OCI-M2 (cell line): Measurements from ENCODE around the gene E2F6.
"Not testable (repeated sequence)": the region's sequence is repeated elsewhere in the genome, so short reads cannot be mapped to it uniquely, and the experiment has no call there.

Experiments
- DNase-seq: peaks from one replicate; lab custom pipeline; 2025; ENCODE audit not compliant: unreplicated experiment; lab: John Stamatoyannopoulos, UW

E2F6 gene

DNA sequence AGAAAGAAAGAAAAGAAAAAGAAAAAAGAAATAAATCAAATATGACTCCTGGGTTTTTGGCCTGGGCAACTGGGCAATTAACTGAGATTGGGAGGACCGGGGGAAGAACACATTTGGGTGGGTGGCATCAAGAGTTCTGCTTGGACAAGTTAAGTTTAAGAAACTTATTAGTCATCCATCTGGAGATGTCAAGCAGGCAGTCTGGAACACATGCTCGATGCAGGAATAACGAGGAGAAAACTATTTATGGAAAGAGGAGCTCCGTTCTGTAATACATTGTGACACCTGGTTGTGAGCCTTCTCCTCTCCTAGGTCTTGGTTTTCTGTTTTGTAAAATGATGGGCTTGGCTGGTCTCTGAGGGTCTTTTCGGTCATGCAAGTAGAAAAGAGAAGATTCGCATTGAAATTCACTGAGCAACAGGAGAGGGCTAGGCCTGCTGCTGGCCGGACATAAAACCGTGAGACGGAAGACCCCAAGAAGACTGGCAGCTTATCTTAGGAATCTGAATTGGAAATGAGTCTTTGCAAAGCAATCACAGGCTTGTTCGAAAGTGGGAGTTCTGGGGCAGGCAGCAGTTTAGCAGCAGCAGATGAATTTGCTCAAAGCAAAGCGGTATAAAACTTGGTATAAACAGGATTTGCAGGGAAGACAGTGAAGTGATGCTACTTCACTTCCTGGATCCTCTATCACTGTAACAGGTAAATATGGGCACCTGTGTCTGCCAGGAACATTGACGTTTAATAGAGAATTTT lies 51.4 kb downstream of the E2F6 start:
- no peak for DNase-seq

DNA sequence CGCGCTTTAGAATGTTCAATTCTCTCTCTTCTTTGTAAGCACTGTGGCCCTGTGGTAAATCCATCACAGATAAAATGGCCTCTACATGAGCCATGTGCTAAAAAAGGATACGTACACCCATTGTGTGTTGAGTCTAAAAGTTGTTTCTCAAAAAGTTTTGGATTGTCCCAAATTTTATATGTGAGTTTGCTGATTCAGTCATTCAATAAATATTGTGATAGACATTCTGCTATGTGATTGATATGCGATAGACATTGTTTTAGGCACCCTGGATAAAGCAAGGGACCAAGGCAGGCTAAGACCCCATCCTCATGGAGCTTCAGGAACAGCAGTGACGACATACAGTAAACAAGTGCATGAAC lies 53.5 kb downstream of the E2F6 start:
- no peak for DNase-seq

GRCh38 chr2:11411768-11412448 lies 54.1 kb downstream of the E2F6 start:
- DNase-seq = no peak

- no peak for DNase-seq
Measured at GRCh38 chr2:11411244-11411643, 54.7 kb downstream of the E2F6 start.

DNA sequence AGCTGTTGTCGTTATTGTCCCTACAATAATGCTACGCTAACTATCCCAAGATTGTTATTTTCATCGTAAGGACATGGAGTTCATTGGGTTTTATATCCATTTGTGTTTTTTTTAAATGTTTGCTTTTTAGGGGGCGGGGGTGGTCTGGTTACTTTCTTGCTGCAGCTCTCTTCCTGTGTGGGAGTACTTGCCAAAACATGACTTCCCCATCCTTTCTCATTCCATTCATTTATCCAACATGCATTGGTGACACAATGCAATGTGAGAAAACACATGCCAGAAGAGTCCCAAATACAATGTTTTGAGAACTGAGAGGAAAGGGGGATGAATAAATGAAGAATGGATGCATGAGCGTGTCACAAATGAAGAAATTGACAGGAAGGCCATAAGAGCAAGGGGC lies 55.9 kb downstream of the E2F6 start:
- DNase-seq = no peak

- DNase-seq = no peak
Measured at GRCh38 chr2:11409572-11409959, 56.4 kb downstream of the E2F6 start.

GRCh38 chr2:11408959-11409571 lies 56.9 kb downstream of the E2F6 start:
- no peak for DNase-seq

GRCh38 chr2:11407413-11407812 lies 58.5 kb downstream of the E2F6 start:
- no peak for DNase-seq

GRCh38 chr2:11406958-11407381 lies 59.0 kb downstream of the E2F6 start:
- DNase-seq = no peak

- no peak for DNase-seq
Measured at GRCh38 chr2:11406267-11406957, 59.5 kb downstream of the E2F6 start.

- DNase-seq = no peak
Measured at GRCh38 chr2:11405599-11406266, 60.2 kb downstream of the E2F6 start.

DNA sequence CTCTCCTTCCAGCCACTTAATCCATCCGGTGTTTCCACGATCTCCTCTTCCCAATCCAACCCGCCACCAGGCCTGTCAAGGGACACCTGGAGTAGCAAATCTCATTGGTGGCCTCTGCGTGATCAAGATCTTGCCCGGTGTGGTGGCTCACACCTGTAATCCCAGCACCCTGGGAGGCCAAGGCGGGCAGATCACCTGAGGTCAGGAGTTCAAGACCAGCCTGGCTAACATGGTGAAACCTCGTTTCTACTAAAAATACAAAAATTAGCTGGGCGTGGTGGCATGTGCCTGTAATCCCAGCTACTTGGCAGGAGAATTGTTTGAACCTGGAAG lies 60.9 kb downstream of the E2F6 start:
- not testable (repeated sequence) for DNase-seq

GRCh38 chr2:11404376-11405073 lies 61.4 kb downstream of the E2F6 start:
- no peak for DNase-seq

- no peak for DNase-seq
Measured at GRCh38 chr2:11402436-11402835, 63.5 kb downstream of the E2F6 start.

GRCh38 chr2:11399438-11399762 lies 66.6 kb downstream of the E2F6 start:
- DNase-seq = no peak

- no peak for DNase-seq
Measured at GRCh38 chr2:11398750-11399437, 67.1 kb downstream of the E2F6 start.

DNA sequence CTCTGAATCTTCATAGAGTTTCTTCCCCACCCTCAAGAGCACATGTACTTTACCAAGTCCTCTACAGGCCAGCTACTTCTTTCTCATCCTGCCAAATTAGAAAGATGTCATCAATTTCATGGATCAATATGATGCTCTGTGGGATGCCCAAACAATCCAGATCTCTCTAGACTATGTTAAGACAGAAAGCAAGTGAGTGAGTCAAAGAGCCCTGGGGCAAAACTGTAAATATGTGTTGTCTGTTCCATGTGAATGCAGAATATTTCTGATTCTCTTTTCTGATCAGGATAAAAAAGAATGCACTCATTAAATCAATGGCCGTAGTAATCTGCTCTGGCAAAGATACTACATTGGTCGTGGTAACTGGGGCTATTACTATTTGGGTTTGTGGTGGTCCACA lies 68.4 kb downstream of the E2F6 start:
- no peak for DNase-seq

DNA sequence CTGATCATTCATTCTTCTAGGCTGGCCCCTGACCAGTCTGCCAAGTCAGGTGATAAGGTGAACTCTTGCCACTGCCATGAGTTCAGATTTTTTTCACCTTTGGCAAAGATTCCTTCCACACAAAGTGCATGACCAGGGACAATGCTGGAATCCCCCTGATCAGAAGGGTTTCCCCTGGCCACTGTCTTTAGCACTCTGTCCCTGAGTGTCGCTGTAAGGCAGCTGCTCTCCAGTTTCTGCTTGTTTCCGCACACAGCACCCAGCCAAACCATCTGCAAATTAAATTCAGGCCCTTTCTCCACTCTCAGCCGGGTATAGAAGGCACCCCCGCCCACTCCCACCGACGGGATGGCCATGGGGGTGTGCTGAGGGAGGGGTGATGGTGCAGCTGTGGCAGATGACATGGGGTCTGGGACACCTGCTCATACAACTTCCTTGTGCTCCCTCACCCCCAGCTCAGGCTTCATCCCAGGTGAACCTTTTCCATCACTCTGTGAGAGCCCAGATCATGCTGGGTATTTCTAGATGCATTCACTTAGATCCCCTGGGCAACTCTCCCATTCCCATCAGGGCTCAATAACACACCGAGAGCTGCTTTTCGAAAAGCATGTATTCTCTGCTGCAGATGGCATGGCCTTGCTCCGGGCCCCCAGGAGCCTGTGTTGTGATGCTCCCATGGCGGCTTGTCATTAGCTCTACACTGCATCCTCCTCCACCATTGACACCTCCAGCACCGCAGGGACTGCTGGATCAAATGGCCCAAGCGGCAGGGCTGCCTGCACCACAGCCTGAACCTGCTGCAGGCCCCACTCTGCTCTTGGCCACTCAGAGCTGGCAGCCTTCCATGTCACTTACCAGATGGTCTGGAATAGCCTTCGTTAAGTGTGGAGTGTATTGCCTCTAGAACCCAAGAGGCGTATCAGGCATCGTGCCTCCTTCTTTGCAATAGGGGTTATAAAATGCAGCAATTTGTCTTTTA lies 69.2 kb downstream of the E2F6 start:
- no peak for DNase-seq

- no peak for DNase-seq
Measured at GRCh38 chr2:11396021-11396420, 69.9 kb downstream of the E2F6 start.
